ENCODE data around the gene TMPRSS3. TPM values are rescaled to one million over a fixed set of nuclear protein-coding genes. Genes with fewer than 3 reads are reported as not detected.

Gene TMPRSS3
- total and polyA plus RNA-seq, 2 of the 13 experiments (the other 11 are each of a cell fraction or from before 2014, with no cell fraction given) = 2.8 to 16.9 TPM

GRCh38 chr21:42386034-42386591, 9.7 kb downstream of the TMPRSS3 start (continued):
- TF ChIP-seq ZNF724P (CRISPR knock-in tag; IDR thresholded peaks at IDR 0.05; ENCODE audit: borderline replicate concordance) (no peak), ZBTB49 (CRISPR knock-in tag; IDR thresholded peaks at IDR 0.05; ENCODE audit: borderline replicate concordance) (no peak), THYN1 (CRISPR knock-in tag; IDR thresholded peaks at IDR 0.05; ENCODE audit: borderline replicate concordance, low read depth) (no peak), CHD2 (IDR thresholded peaks at IDR 0.05; ENCODE audit: low read depth, low read length) (no peak), FOXK1 (CRISPR knock-in tag; IDR thresholded peaks at IDR 0.05; ENCODE audit: borderline replicate concordance, low read depth) (peak; percentile 96), KLF12 (CRISPR knock-in tag; IDR thresholded peaks at IDR 0.05; ENCODE audit: borderline replicate concordance) (no peak), THRA (CRISPR knock-in tag; IDR thresholded peaks at IDR 0.05; ENCODE audit: borderline replicate concordance) (peak; percentile 85; the same call in 1 of the 2 replicates), SNRNP70 (IDR thresholded peaks at IDR 0.05; ENCODE audit: low read depth, low read length) (no peak), FOXA3 (CRISPR knock-in tag; IDR thresholded peaks at IDR 0.05) (peak; percentile 98), ZNF780A (CRISPR knock-in tag; IDR thresholded peaks at IDR 0.05) (0 out of 2 replicates have a peak, but pooled peaks have one; percentile 65), ARID3A (IDR thresholded peaks at IDR 0.05; ENCODE audit: low read depth, low read length) (no peak; the same call in 1 of the 2 replicates), PHF21A (CRISPR knock-in tag; IDR thresholded peaks at IDR 0.05) (peak; percentile 74), HHEX (CRISPR knock-in tag; IDR thresholded peaks at IDR 0.05) (peak; percentile 61; the same call in 1 of the 2 replicates)

All from HepG2 (cell line).